ENCODE data around the gene OGG1. TPM values are rescaled to one million over a fixed set of nuclear protein-coding genes. Genes with fewer than 3 reads are reported as not detected.

Gene OGG1
- total RNA-seq, 1 experiment from 2014 or later, result 38.7 TPM

GRCh38 chr3:9716801-9717555, 32.8 kb upstream of the OGG1 start:
- ChIA-PET CTCF (no interaction called here), POLR2A (ENCODE audit: unreplicated experiment) (no interaction called here)
- peaks cover 13% of the 10 kb centered on the region for H3K27me3 ChIP-seq (ENCODE audit: low read length)
- TF ChIP-seq EZH2phosphoT487 (IDR thresholded peaks at IDR 0.05; ENCODE audit: borderline replicate concordance, low read length) (no peak), EZH2 (IDR thresholded peaks at IDR 0.05; ENCODE audit: low read length, unreplicated experiment) (no peak), CTCF (conservative IDR thresholded peaks at IDR 0.05; ENCODE audit: low read depth, low read length) (no peak)
- H3K9ac ChIP-seq (ENCODE audit: low read length), result no peak overlapping the region
- H3F3A ChIP-seq (ENCODE audit: low read length, unreplicated experiment), result no peaks in the 10 kb centered on the region
- DNase-seq, result no peak
- intact Hi-C loops (cut with micrococcal nuclease), result loop anchor here (1.0 to 10.0 kb wide), 6 partner anchors 14 to 215 kb away; partner anchors contain the start of genes ARPC4, BRPF1, CRELD1 and OGG1
- BruUV-seq (replicated peaks), result no TSS peak
- H3K79me2 ChIP-seq (ENCODE audit: low read length), result no peaks in the 10 kb centered on the region
- H3K36me3 ChIP-seq (ENCODE audit: low read depth, low read length), result no peaks in the 10 kb centered on the region
- no peak overlapping the region for H3K4me2 ChIP-seq (ENCODE audit: low read length)
- no peaks in the 10 kb centered on the region for H3K9me3 ChIP-seq (ENCODE audit: low read length)
- H3K4me1 ChIP-seq (ENCODE audit: insufficient read depth, low read length), result peaks cover 7% of the 10 kb centered on the region
- H3K9me2 ChIP-seq (replicated peaks; ENCODE audit: low read length), result no peaks in the 10 kb centered on the region
- ATAC-seq, result no peak
- no peak overlapping the region for H3K27ac ChIP-seq (ENCODE audit: low read length)
- H2AFZ ChIP-seq (ENCODE audit: low read length), result no peak overlapping the region
- H4K20me1 ChIP-seq (ENCODE audit: low read length), result no peaks in the 10 kb centered on the region
- no peak overlapping the region for H3K4me3 ChIP-seq (ENCODE audit: low read length)

GRCh38 chr3:9717563-9717962, 32.2 kb upstream of the OGG1 start:
- DNase-seq, result no peak
- Histone ChIP-seq H3K27me3 (ENCODE audit: low read length) (peaks cover 8% of the 10 kb centered on the region; the same call in 1 of the 2 replicates), H4K20me1 (ENCODE audit: low read length) (no peaks in the 10 kb centered on the region), H3K4me3 (ENCODE audit: low read length) (no peak overlapping the region), H3K4me2 (ENCODE audit: low read length) (no peak overlapping the region), H3K9me3 (ENCODE audit: low read length) (no peaks in the 10 kb centered on the region), H3K4me1 (ENCODE audit: insufficient read depth, low read length) (peaks cover 7% of the 10 kb centered on the region), H2AFZ (ENCODE audit: low read length) (no peak overlapping the region), H3K79me2 (ENCODE audit: low read length) (no peaks in the 10 kb centered on the region), H3F3A (ENCODE audit: low read length, unreplicated experiment) (no peaks in the 10 kb centered on the region), H3K9me2 (replicated peaks; ENCODE audit: low read length) (no peaks in the 10 kb centered on the region), H3K27ac (ENCODE audit: low read length) (no peak overlapping the region), H3K9ac (ENCODE audit: low read length) (no peak overlapping the region), H3K36me3 (ENCODE audit: low read depth, low read length) (no peaks in the 10 kb centered on the region)
- ChIA-PET CTCF (interaction anchor here (0.8 kb wide), 1 partner anchor 13 kb away, joined by 3 read pairs; no protein-coding TSS in a partner anchor), POLR2A (ENCODE audit: unreplicated experiment) (no interaction called here)
- no peak for TF ChIP-seq CTCF (conservative IDR thresholded peaks at IDR 0.05; ENCODE audit: low read depth, low read length)
- no peak for TF ChIP-seq EZH2phosphoT487 (IDR thresholded peaks at IDR 0.05; ENCODE audit: borderline replicate concordance, low read length)
- TF ChIP-seq EZH2 (IDR thresholded peaks at IDR 0.05; ENCODE audit: low read length, unreplicated experiment), result no peak
- BruUV-seq (replicated peaks), result no TSS peak
- ATAC-seq, result no peak
- intact Hi-C loops (cut with micrococcal nuclease), result loop anchor here (2.0 to 10.0 kb wide), 4 partner anchors 57 to 215 kb away; partner anchors contain the start of genes ARPC4, CRELD1 and TADA3

- Histone ChIP-seq H3K27ac (ENCODE audit: low read length) (no peak overlapping the region), H3K27me3 (ENCODE audit: low read length) (peaks cover 2% of the 10 kb centered on the region; the same call in 1 of the 2 replicates), H4K20me1 (ENCODE audit: low read length) (no peaks in the 10 kb centered on the region), H3K9me2 (replicated peaks; ENCODE audit: low read length) (no peaks in the 10 kb centered on the region), H3K9ac (ENCODE audit: low read length) (no peak overlapping the region), H3F3A (ENCODE audit: low read length, unreplicated experiment) (no peaks in the 10 kb centered on the region), H3K79me2 (ENCODE audit: low read length) (no peaks in the 10 kb centered on the region), H3K36me3 (ENCODE audit: low read depth, low read length) (no peaks in the 10 kb centered on the region), H3K4me3 (ENCODE audit: low read length) (no peak overlapping the region), H3K9me3 (ENCODE audit: low read length) (no peaks in the 10 kb centered on the region), H3K4me1 (ENCODE audit: insufficient read depth, low read length) (peaks cover 7% of the 10 kb centered on the region), H2AFZ (ENCODE audit: low read length) (no peak overlapping the region), H3K4me2 (ENCODE audit: low read length) (no peak overlapping the region)
- intact Hi-C loops (cut with micrococcal nuclease), result loop anchor here (5.0 to 10.0 kb wide), 3 partner anchors 57 to 214 kb away; partner anchors contain the start of genes ARPC4, CRELD1 and TADA3
- ChIA-PET CTCF (interaction anchor here (0.8 kb wide), 1 partner anchor 13 kb away, joined by 3 read pairs; no protein-coding TSS in a partner anchor), POLR2A (ENCODE audit: unreplicated experiment) (no interaction called here)
- no peak for DNase-seq
- TF ChIP-seq EZH2phosphoT487 (IDR thresholded peaks at IDR 0.05; ENCODE audit: borderline replicate concordance, low read length), result no peak
- no peak for TF ChIP-seq EZH2 (IDR thresholded peaks at IDR 0.05; ENCODE audit: low read length, unreplicated experiment)
- no peak for TF ChIP-seq CTCF (conservative IDR thresholded peaks at IDR 0.05; ENCODE audit: low read depth, low read length)
- BruUV-seq (replicated peaks), result no TSS peak
- ATAC-seq, result no peak
These were observed 31.6 kb upstream of the OGG1 start for GRCh38 chr3:9718118-9718517.

Measured in PC-3 (cell line).